CD14-positive monocyte (primary cell): Measurements from ENCODE around the gene BCAR3. TPM values are rescaled to one million over a fixed set of nuclear protein-coding genes. Genes with fewer than 3 reads are reported as not detected.

Experiments used
- DNase-seq, 3 donors: peaks; one replicate each; pipeline ENCODE4 v3.0.0-alpha.2; 2011 to 2022
- H2AFZ ChIP-seq: 2 replicates; pipeline ENCODE4 v1.6.0; 2012; ENCODE audit warnings: mild to moderate bottlenecking, low read depth, low read length, inconsistent platforms; ENCODE audit not compliant: insufficient read depth, poor library complexity, severe bottlenecking
- H3K27ac ChIP-seq, 2 donors: 1 replicate in 1 of 2; 2 replicates in 1 of 2; pipeline ENCODE4 v1.5.1; 2012 to 2013; ENCODE audit warnings: low read length in 2 of 2, control low read depth in 1 of 2, inconsistent platforms in 1 of 2, low read depth in 1 of 2, mild to moderate bottlenecking in 1 of 2
- H3K27me3 ChIP-seq, 2 donors: one replicate each; pipeline versions ENCODE4 v1.6.0 to v1.6.1; 2011 to 2013; ENCODE audit warnings: low read length in 2 of 2; ENCODE audit not compliant: control insufficient read depth in 2 of 2, insufficient read depth in 2 of 2
- H3K36me3 ChIP-seq, 2 donors: replicated peaks in 1 of 2; 1 replicate in 1 of 2; 2 replicates in 1 of 2; pipeline versions ENCODE4 v1.5.1 to v1.6.1; 2012 to 2013; ENCODE audit warnings: low read length in 2 of 2, control low read depth in 1 of 2, inconsistent platforms in 1 of 2, mild to moderate bottlenecking in 1 of 2; ENCODE audit not compliant: insufficient read depth in 2 of 2, control insufficient read depth in 1 of 2
- H3K4me1 ChIP-seq, 2 donors: 1 replicate in 1 of 2; 2 replicates in 1 of 2; pipeline versions ENCODE4 v1.5.1 to v1.6.1; 2012 to 2013; ENCODE audit warnings: low read length in 2 of 2, control low read depth in 1 of 2, inconsistent platforms in 1 of 2, mild to moderate bottlenecking in 1 of 2, moderate library complexity in 1 of 2; ENCODE audit not compliant: insufficient read depth in 2 of 2, control insufficient read depth in 1 of 2
- H3K4me2 ChIP-seq: replicated peaks from 2 replicates; pipeline ENCODE3; 2012; ENCODE audit warnings: low read length, moderate library complexity, mild to moderate bottlenecking; ENCODE audit not compliant: poor library complexity, severe bottlenecking; ENCODE audit errors: extremely low read depth
- H3K4me3 ChIP-seq, 3 experiments: fragments of 200-600 bp in 1 of 3; sonication (generic) in 1 of 3; replicated peaks in 1 of 3; 1 replicate in 2 of 3; 2 replicates in 1 of 3; pipeline ENCODE4 v1.5.1; 2011 to 2013; ENCODE audit warnings: low read length in 3 of 3, mild to moderate bottlenecking in 3 of 3, control low read depth in 2 of 3, low read depth in 2 of 3, inconsistent platforms in 1 of 3, moderate library complexity in 1 of 3
- H3K79me2 ChIP-seq: 2 replicates; pipeline ENCODE4 v1.6.0; 2012; ENCODE audit warnings: mild to moderate bottlenecking, control low read depth, inconsistent platforms, low read length, moderate library complexity; ENCODE audit not compliant: insufficient read depth
- H3K9ac ChIP-seq: 2 replicates; pipeline ENCODE4 v1.6.0; 2017; ENCODE audit warnings: low read length, mild to moderate bottlenecking; ENCODE audit not compliant: insufficient read depth, poor library complexity, severe bottlenecking
- H3K9me3 ChIP-seq, 2 donors: replicated peaks in 1 of 2; 1 replicate in 1 of 2; 2 replicates in 1 of 2; pipeline versions ENCODE4 v1.5.1 to v1.6.1; 2012 to 2013; ENCODE audit warnings: low read length in 2 of 2, control low read depth in 1 of 2; ENCODE audit not compliant: control insufficient read depth in 1 of 2, insufficient read depth in 1 of 2
- H4K20me1 ChIP-seq: 2 replicates; pipeline ENCODE4 v1.6.0; 2012; ENCODE audit warnings: mild to moderate bottlenecking, low read length, control low read depth, moderate library complexity; ENCODE audit not compliant: insufficient read depth
- H3K27ac Mint-ChIP-seq, 7 donors: one replicate each; pipeline ENCODE4 v1.8.0; 2020; ENCODE audit warnings: mild to moderate bottlenecking in 7 of 7, mixed read lengths in 7 of 7, moderate library complexity in 6 of 7, inconsistent platforms in 2 of 7
- H3K27me3 Mint-ChIP-seq, 3 donors: one replicate each; pipeline ENCODE4 v1.8.0; 2021 to 2022; ENCODE audit warnings: low read depth in 3 of 3, mild to moderate bottlenecking in 3 of 3, mixed read lengths in 3 of 3, moderate library complexity in 3 of 3, inconsistent platforms in 1 of 3
- H3K36me3 Mint-ChIP-seq, 2 donors: one replicate each; pipeline ENCODE4 v1.8.0; 2020; ENCODE audit warnings: mixed read lengths in 2 of 2, inconsistent platforms in 1 of 2, mild to moderate bottlenecking in 1 of 2
- H3K4me1 Mint-ChIP-seq: one replicate; pipeline ENCODE4 v1.8.0; 2020; ENCODE audit warnings: mild to moderate bottlenecking, mixed read lengths
- H3K4me3 Mint-ChIP-seq, 2 donors: one replicate each; pipeline ENCODE4 v1.8.0; 2020; ENCODE audit warnings: mild to moderate bottlenecking in 2 of 2, mixed read lengths in 2 of 2, moderate library complexity in 1 of 2
- H3K9me3 Mint-ChIP-seq, 7 donors: one replicate each; pipeline ENCODE4 v1.8.0; 2020 to 2022; ENCODE audit warnings: mixed read lengths in 7 of 7, mild to moderate bottlenecking in 6 of 7, moderate library complexity in 6 of 7, inconsistent platforms in 2 of 7
- WGBS: methylation state at CpG from one replicate; pipeline ENCODE4 v1.1.5; 2013; ENCODE audit warnings: missing lambda C conversion rate; ENCODE audit not compliant: insufficient coverage; 5-methylcytosine and 5-hydroxymethylcytosine counted together
- intact Hi-C, 2 donors: fragments of 100-400 bp; cut with micrococcal nuclease; formaldehyde crosslinking; loops; one replicate each; pipeline versions ENCODE4 v1.15.0 to v1.15.1; 2023
- polyA plus RNA-seq, 3 donors: library from polyadenylated mRNA; depleted of rRNA in 1 of 3; unstranded in 2 of 3; stranded (reverse) in 1 of 3; fragments of 300-500 nt in 2 of 3; fragments of >200 nt in 1 of 3; fragmentation: Illumina TruSeq in 2 of 3; gene quantifications; 1 replicate in 2 of 3; 2 replicates in 1 of 3; pipeline ENCODE4 v1.2.3, GENCODE V29; 2012 to 2021
- TF ChIP-seq, protein P1 (sequence below): fragments of 200-600 bp; IDR thresholded peaks from one replicate; pipeline ENCODE4 v1.8.0; 2022; ENCODE audit warnings: antibody characterized with exemption, mild to moderate bottlenecking

The BCAR3 gene
- polyA plus RNA-seq, 3 donors = 0.05 to 0.41 TPM; not detected in 1

DNA sequence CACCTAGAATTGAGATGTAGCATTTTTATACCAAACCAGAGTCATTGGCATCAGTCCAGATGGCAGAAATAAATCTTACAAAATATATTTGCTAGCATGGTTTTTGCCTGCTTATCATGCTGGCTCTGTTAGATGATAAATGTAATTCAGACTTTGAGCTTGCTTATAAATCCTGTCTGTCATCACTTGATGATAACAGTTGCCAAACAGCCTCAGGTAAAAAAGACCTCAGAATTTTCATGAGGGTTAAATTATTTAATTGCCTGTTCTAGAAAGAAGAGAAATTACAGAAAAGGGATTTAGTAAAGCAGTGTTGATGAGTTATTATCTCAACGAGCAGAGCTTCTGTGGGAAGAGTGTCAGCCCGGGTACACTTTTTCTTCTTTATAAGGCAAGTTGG, 150.4 kb downstream of the BCAR3 start:
- Histone ChIP-seq H4K20me1 (no peaks in the 10 kb centered on the region), H2AFZ (no peak overlapping the region), H3K36me3 (no peaks in the 10 kb centered on the region), H3K79me2 (no peaks in the 10 kb centered on the region), H3K9me3 (no peaks in the 10 kb centered on the region), H3K4me3 (no peak overlapping the region), H3K27me3 (no peaks in the 10 kb centered on the region), H3K4me1 (no peaks in the 10 kb centered on the region), H3K4me2 (no peak overlapping the region), H3K27ac (no peak overlapping the region), H3K9ac (no peak overlapping the region)
- Mint-ChIP-seq H3K4me1 (peaks cover 7% of the 10 kb centered on the region), H3K27me3 (no peaks in the 10 kb centered on the region), H3K9me3 (peaks cover 0 to 5% (median 0%) of the 10 kb centered on the region in 7 donors), H3K4me3 (no peak overlapping the region), H3K36me3 (peaks cover 0 to 3% of the 10 kb centered on the region in 2 donors), H3K27ac (no peak overlapping the region)
- DNase-seq = no peak
- TF ChIP-seq, protein P1, sequence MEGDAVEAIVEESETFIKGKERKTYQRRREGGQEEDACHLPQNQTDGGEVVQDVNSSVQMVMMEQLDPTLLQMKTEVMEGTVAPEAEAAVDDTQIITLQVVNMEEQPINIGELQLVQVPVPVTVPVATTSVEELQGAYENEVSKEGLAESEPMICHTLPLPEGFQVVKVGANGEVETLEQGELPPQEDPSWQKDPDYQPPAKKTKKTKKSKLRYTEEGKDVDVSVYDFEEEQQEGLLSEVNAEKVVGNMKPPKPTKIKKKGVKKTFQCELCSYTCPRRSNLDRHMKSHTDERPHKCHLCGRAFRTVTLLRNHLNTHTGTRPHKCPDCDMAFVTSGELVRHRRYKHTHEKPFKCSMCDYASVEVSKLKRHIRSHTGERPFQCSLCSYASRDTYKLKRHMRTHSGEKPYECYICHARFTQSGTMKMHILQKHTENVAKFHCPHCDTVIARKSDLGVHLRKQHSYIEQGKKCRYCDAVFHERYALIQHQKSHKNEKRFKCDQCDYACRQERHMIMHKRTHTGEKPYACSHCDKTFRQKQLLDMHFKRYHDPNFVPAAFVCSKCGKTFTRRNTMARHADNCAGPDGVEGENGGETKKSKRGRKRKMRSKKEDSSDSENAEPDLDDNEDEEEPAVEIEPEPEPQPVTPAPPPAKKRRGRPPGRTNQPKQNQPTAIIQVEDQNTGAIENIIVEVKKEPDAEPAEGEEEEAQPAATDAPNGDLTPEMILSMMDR = no peak
- WGBS = 60% methylated on average over 2 of the region's 2 CpGs
- intact Hi-C loops = no loop called here

DNA sequence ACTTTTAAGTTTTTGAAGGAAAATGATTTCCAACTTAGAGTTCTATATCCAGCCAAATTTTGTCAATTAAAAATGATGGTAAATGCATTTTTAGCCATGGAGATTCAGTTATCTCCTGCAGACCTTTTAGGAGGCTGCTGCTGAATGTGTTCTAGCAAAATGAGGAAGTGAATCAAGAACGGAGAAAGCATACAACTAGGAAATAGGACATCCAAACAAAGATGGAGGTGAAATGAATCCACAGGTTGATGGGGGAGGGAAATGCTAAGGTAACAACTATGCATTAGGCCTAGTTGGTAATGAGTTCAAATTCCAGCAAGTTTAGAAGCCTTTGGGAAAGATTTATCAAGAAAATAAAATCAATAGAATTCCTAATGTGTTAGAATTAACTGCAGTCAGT, 153.2 kb downstream of the BCAR3 start:
- Histone ChIP-seq H2AFZ (peak overlapping the region; percentile 9), H4K20me1 (no peaks in the 10 kb centered on the region), H3K36me3 (no peaks in the 10 kb centered on the region), H3K79me2 (no peaks in the 10 kb centered on the region), H3K9ac (no peak overlapping the region), H3K4me2 (no peak overlapping the region), H3K27me3 (no peaks in the 10 kb centered on the region), H3K4me3 (no peak overlapping the region), H3K9me3 (no peaks in the 10 kb centered on the region), H3K4me1 (no peaks in the 10 kb centered on the region), H3K27ac (no peak overlapping the region)
- peak in 2 of 3 donors; percentile 5 to 6 for DNase-seq
- Mint-ChIP-seq H3K4me3 (no peak overlapping the region), H3K27me3 (no peaks in the 10 kb centered on the region), H3K4me1 (peaks cover 7% of the 10 kb centered on the region), H3K27ac (no peak overlapping the region), H3K9me3 (peaks cover 0 to 5% (median 0%) of the 10 kb centered on the region in 7 donors), H3K36me3 (peaks cover 0 to 3% of the 10 kb centered on the region in 2 donors)
- WGBS = 0% methylated on average over 1 of the region's 1 CpG
- TF ChIP-seq, protein P1 = no peak
- intact Hi-C loops = no loop called here
